ENCODE measurements around the gene CUBN.
"Not testable (repeated sequence)": the region's sequence is repeated elsewhere in the genome, so short reads cannot be mapped to it uniquely, and the experiment has no call there.

The CUBN gene

GRCh38 chr10:17125206-17125893, 4.3 kb downstream of the CUBN start:
- Mint-ChIP-seq H3K27me3 (no peaks in the 10 kb centered on the region), H3K9me3 (ENCODE audit: low read depth) (no peaks in the 10 kb centered on the region), H3K4me3 (no peak overlapping the region), H3K36me3 (peaks cover 36% of the 10 kb centered on the region), H3K27ac (no peak overlapping the region), H3K4me1 (ENCODE audit: low read depth) (peaks cover 2% of the 10 kb centered on the region)

GRCh38 chr10:17123961-17124360, 5.7 kb downstream of the CUBN start:
- Mint-ChIP-seq H3K9me3 (ENCODE audit: low read depth) (no peaks in the 10 kb centered on the region), H3K36me3 (peaks cover 38% of the 10 kb centered on the region), H3K4me1 (ENCODE audit: low read depth) (peaks cover 2% of the 10 kb centered on the region), H3K4me3 (no peak overlapping the region), H3K27me3 (no peaks in the 10 kb centered on the region), H3K27ac (no peak overlapping the region)

- no peak overlapping the region for H3K4me3 Mint-ChIP-seq
- peaks cover 2% of the 10 kb centered on the region for H3K4me1 Mint-ChIP-seq (ENCODE audit: low read depth)
- no peaks in the 10 kb centered on the region for H3K9me3 Mint-ChIP-seq (ENCODE audit: low read depth)
- peaks cover 39% of the 10 kb centered on the region for H3K36me3 Mint-ChIP-seq
- H3K27ac Mint-ChIP-seq = no peak overlapping the region
- no peaks in the 10 kb centered on the region for H3K27me3 Mint-ChIP-seq
Measured at GRCh38 chr10:17122726-17123661, 6.6 kb downstream of the CUBN start.

DNA sequence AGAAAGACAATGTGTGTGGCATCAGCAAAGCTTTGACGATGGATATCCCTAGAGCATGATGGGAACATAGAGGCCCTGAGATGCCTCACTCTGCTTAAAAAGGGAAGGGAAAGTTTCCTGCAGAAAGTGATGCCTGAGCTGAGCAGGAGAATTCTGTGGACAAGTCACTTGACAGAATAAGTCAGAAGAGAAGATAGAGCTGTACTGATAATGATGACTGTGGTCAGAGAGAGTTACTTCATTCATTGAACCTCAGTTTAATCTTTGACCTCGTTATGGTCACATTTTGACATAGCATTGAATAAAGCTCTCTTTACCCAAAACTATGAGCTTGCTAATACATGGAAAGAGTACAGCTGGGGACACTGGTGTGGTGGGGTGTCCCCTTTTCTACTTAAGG, 7.6 kb downstream of the CUBN start:
- Mint-ChIP-seq H3K4me1 (ENCODE audit: low read depth) (peaks cover 2% of the 10 kb centered on the region), H3K27ac (no peak overlapping the region), H3K4me3 (no peak overlapping the region), H3K36me3 (peaks cover 42% of the 10 kb centered on the region), H3K27me3 (no peaks in the 10 kb centered on the region), H3K9me3 (ENCODE audit: low read depth) (no peaks in the 10 kb centered on the region)

DNA sequence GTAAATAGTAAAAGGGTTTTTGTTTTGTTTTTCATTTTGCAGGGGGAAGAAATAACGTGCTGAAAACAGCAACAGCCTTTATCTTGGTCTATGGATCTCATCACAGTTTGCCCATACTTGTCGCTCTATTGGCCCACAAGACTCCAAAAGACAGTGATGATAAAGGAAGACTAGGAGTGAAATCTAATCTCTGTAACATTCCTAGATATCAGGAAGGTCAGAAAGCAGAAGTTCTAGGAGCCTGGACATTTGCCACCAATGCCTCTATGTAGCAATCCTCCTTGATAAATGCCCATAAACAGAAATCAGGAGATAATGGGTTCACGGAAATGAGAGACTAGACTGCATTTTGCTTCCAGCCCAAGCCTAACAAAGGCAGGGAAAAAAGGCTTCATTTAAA, 8.9 kb downstream of the CUBN start:
- H3K9me3 Mint-ChIP-seq (ENCODE audit: low read depth) = no peaks in the 10 kb centered on the region
- H3K27ac Mint-ChIP-seq = no peak overlapping the region
- peaks cover under 1% of the 10 kb centered on the region for H3K4me1 Mint-ChIP-seq (ENCODE audit: low read depth)
- H3K4me3 Mint-ChIP-seq = no peak overlapping the region
- H3K27me3 Mint-ChIP-seq = no peaks in the 10 kb centered on the region
- H3K36me3 Mint-ChIP-seq = peaks cover 40% of the 10 kb centered on the region

DNA sequence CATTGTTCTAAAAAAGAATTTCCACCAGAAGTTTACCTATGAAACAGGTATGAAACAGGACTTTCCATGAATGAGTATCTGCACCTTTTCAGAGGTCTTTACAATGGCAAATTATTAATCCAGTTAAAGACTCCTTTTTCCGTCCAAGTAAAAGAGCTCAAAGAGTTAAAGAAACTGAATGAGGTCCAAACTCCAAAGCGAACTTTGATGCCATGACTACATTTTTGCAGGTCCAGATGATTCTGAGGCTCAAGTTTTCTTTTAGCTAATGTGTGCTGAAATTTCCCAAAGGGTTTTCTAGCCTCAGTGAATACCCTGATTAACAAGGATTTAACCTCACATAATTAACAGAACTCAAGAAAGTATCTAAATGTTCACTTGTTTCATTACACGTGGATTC, 9.8 kb downstream of the CUBN start:
- no peak overlapping the region for H3K27ac Mint-ChIP-seq
- no peaks in the 10 kb centered on the region for H3K9me3 Mint-ChIP-seq (ENCODE audit: low read depth)
- H3K36me3 Mint-ChIP-seq = peaks cover 35% of the 10 kb centered on the region
- H3K27me3 Mint-ChIP-seq = no peaks in the 10 kb centered on the region
- peaks cover 6% of the 10 kb centered on the region for H3K4me1 Mint-ChIP-seq (ENCODE audit: low read depth)
- no peak overlapping the region for H3K4me3 Mint-ChIP-seq

DNA sequence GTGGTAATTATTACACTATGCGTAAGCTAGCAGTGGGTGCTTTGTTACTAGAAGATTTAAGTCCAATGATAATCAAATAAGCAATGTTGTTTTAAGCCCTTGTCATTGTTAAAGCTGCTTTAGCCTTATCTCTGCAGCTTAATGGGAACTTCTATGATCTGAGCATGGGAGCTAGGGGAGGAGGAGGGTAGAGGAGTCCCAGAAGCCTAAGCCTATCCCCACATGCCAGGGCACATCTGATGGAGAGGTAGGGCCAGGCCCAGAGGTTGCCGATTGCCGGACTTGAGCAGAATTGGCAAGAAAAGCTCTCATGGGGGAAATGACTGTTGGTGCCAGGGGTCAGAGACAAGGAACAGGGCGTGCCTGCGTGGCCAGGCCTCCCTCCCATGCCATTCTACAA, 13.4 kb downstream of the CUBN start:
- Mint-ChIP-seq H3K27ac (no peak overlapping the region), H3K4me3 (no peak overlapping the region), H3K4me1 (ENCODE audit: low read depth) (peaks cover 10% of the 10 kb centered on the region), H3K27me3 (no peaks in the 10 kb centered on the region), H3K9me3 (ENCODE audit: low read depth) (no peaks in the 10 kb centered on the region), H3K36me3 (peaks cover 30% of the 10 kb centered on the region)

DNA sequence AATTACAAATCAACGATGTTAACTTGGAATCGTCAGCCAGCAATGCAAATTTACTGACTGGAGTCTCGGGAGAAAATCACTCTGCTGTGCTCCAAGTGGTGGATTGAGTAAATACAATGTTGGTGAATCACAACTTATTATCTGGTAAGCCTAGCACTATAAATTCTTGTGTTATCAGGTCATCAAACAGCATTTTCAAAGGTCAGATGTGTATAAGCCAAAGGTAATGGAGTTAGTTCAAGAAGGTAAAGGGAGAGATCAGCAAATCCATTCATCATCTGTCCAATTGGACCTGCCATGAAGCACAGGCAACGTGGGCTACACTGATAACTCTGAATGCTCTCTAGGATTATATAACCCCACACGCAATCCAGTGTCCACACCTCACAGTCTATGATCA, 13.9 kb downstream of the CUBN start:
- Mint-ChIP-seq H3K27me3 (no peaks in the 10 kb centered on the region), H3K4me1 (ENCODE audit: low read depth) (peaks cover 10% of the 10 kb centered on the region), H3K27ac (no peak overlapping the region), H3K4me3 (no peak overlapping the region), H3K9me3 (ENCODE audit: low read depth) (no peaks in the 10 kb centered on the region), H3K36me3 (peaks cover 29% of the 10 kb centered on the region)

DNA sequence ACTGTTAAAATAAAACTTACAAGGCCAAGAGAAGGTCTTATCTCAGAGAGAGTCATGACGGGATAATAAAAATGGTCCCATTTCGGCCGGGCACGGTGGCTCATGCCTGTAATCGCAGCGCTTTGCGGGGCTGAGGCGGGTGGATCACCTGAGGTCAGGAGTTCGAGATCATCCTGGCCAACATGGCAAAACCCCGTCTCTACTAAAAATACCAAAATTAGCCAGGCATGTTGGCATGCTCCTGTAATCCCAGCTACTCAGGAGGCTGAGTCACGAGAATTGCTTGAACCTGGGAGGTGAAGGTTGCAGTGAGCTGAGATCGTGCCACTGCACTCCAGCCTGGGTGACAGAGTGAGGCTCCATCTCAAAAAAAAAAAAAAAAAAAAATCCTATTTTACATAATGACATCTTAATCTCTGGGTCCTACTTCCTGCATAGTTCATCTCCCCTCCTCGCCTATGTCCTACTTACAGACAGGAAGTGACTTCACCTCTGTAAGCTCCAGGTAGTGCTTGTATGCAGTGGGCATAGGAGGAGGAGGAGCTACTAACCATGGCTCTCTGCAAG, 14.7 kb downstream of the CUBN start:
- peaks cover 26% of the 10 kb centered on the region for H3K36me3 Mint-ChIP-seq
- H3K27ac Mint-ChIP-seq; H3K4me3 Mint-ChIP-seq; H3K9me3 Mint-ChIP-seq (ENCODE audit: low read depth); H3K4me1 Mint-ChIP-seq (ENCODE audit: low read depth); H3K27me3 Mint-ChIP-seq: not testable (repeated sequence)

GRCh38 chr10:17113889-17114540, 15.6 kb downstream of the CUBN start:
- Mint-ChIP-seq H3K4me3 (no peak overlapping the region), H3K36me3 (peaks cover 27% of the 10 kb centered on the region), H3K4me1 (ENCODE audit: low read depth) (peaks cover 15% of the 10 kb centered on the region), H3K27ac (no peak overlapping the region), H3K27me3 (no peaks in the 10 kb centered on the region), H3K9me3 (ENCODE audit: low read depth) (no peaks in the 10 kb centered on the region)

- Mint-ChIP-seq H3K36me3 (peaks cover 30% of the 10 kb centered on the region), H3K27ac (no peak overlapping the region), H3K9me3 (ENCODE audit: low read depth) (no peaks in the 10 kb centered on the region), H3K27me3 (no peaks in the 10 kb centered on the region), H3K4me1 (ENCODE audit: low read depth) (peaks cover 15% of the 10 kb centered on the region), H3K4me3 (no peak overlapping the region)
Measured at GRCh38 chr10:17113346-17113745, 16.3 kb downstream of the CUBN start.

- H3K4me1 Mint-ChIP-seq (ENCODE audit: low read depth) = peaks cover 15% of the 10 kb centered on the region
- H3K4me3 Mint-ChIP-seq = no peak overlapping the region
- peaks cover 26% of the 10 kb centered on the region for H3K36me3 Mint-ChIP-seq
- H3K27ac Mint-ChIP-seq = no peak overlapping the region
- H3K9me3 Mint-ChIP-seq (ENCODE audit: low read depth) = no peaks in the 10 kb centered on the region
- no peaks in the 10 kb centered on the region for H3K27me3 Mint-ChIP-seq
Measured at GRCh38 chr10:17112566-17112965, 17.0 kb downstream of the CUBN start.

DNA sequence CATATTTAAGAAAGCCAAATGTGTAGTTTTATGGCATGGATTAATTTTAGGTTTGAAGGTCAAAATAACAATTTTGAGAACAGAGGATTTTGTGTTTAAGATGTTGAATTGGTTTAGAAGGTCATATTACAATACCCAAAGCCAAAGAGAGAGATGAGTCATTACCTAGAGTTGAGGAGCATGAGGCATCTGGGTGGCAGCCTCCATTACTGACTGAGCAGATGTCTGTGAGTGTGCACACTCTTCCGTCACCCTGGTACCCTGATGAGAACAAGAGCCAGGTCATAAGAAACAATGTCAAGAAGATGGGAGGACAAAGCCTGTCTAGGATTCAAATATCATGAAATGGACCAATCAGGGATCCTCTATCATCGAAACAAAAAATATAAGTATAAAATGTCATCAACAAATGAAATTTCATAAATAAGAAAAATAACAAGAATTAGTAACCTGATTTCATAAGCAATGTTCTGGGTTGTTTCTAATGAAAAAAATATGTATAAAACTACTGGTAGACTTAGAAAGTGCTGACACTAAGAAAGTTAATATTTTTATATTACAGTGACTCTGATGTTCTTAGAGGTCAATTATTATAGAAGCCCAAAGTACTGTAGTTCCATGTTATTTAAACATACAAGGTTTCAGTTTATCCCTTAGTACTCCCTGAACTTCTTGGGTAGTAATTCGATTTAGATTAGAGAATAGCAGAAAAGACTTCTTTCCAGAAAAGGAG, 20.0 kb downstream of the CUBN start:
- peaks cover 20% of the 10 kb centered on the region for H3K36me3 Mint-ChIP-seq
- no peak overlapping the region for H3K4me3 Mint-ChIP-seq
- H3K27me3 Mint-ChIP-seq = no peaks in the 10 kb centered on the region
- no peak overlapping the region for H3K27ac Mint-ChIP-seq
- H3K4me1 Mint-ChIP-seq (ENCODE audit: low read depth) = peaks cover 9% of the 10 kb centered on the region
- H3K9me3 Mint-ChIP-seq (ENCODE audit: low read depth) = no peaks in the 10 kb centered on the region

DNA sequence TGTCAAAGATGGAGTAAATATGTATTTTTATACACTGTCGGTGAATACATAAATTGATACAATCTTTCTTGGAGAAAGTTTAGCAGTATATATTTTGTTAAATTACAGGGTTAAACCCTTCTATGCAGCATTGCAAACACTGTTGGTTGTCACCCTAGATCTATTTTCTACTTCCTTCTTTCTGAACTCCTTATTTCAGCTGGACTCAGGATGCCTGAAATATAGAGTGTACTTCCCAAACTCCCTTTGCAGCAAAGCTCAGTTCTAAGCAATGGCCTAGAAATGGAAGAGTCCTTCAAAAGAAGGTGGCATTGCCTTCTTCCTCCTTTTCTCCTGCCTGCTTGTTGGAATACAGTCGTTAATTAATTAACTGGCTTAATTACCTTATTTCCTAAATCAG, 20.6 kb downstream of the CUBN start:
- H3K27ac Mint-ChIP-seq = no peak overlapping the region
- peaks cover 6% of the 10 kb centered on the region for H3K4me1 Mint-ChIP-seq (ENCODE audit: low read depth)
- no peaks in the 10 kb centered on the region for H3K27me3 Mint-ChIP-seq
- H3K9me3 Mint-ChIP-seq (ENCODE audit: low read depth) = no peaks in the 10 kb centered on the region
- no peak overlapping the region for H3K4me3 Mint-ChIP-seq
- H3K36me3 Mint-ChIP-seq = peaks cover 18% of the 10 kb centered on the region

Data from activated naive CD8-positive, alpha-beta T cell (primary cell).